ENCODE measurements around the gene MBP. TPM values are rescaled to one million over a fixed set of nuclear protein-coding genes. Genes with fewer than 3 reads are reported as not detected.
A peak's percentile ranks its signal among the peaks of the same experiment; 100 is the strongest.

MBP gene
- total RNA-seq, 1 experiment from 2014 or later = 88.8 TPM

DNA sequence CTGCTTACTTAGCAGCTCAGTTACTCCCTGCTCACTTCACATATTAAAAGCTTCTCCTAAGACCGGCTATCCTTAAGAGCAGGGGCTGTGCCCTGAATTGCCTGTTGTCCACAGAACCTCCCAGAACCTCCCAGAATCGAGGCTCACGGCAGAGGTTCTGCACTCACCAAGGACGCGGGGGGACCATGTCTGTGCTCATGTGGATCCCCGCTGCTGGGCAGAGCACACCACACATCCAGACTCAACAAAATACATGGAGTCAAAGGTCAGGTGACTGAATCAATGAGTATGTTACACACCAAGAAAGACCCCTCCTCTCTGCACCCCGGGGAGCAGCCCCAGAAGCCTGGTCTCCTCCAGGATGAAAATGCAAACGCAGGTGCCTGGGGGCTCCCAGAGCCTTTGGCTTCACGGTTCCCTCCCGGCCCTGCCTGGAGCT is 149.0 kb downstream of the MBP start:
- H3K4me1 ChIP-seq (ENCODE audit: control insufficient read depth, insufficient read depth, low read length) = peaks cover 6% of the 10 kb centered on the region
- no peaks in the 10 kb centered on the region for H3K9me3 ChIP-seq (ENCODE audit: control insufficient read depth, insufficient read depth, low read depth, low read length)
- no peaks in the 10 kb centered on the region for H3K36me3 ChIP-seq (ENCODE audit: control insufficient read depth, insufficient read depth, low read length)
- no peaks in the 10 kb centered on the region for H3K27me3 ChIP-seq (ENCODE audit: control insufficient read depth, insufficient read depth, low read length)
- CTCF ChIA-PET = interaction anchor here (0.6 to 2.8 kb wide), 4 partner anchors 61 to 182 kb away, joined by 3 to 25 read pairs (median 4); no protein-coding TSS in a partner anchor
- no peak overlapping the region for H3K4me3 ChIP-seq (ENCODE audit: low read depth in 2 of 2, low read length in 2 of 2)
- POLR2A ChIA-PET = interaction anchor here (0.7 kb wide), 1 partner anchor 77 kb away, joined by 3 read pairs; no protein-coding TSS in a partner anchor
- no peak overlapping the region; the same call in 1 of the 2 replicates for H3K27ac ChIP-seq (ENCODE audit: low read length)
- in situ Hi-C loops (cut with HindIII; ENCODE audit: low pct_unique_long_range_greater_than_20kb, low sequenced_read_pairs) = no loop called here
- ATAC-seq = peak; percentile 43
- no peak for TF ChIP-seq POLR2AphosphoS5 (IDR thresholded peaks at IDR 0.05; ENCODE audit: low read depth, low read length)
- TF ChIP-seq, protein P1, sequence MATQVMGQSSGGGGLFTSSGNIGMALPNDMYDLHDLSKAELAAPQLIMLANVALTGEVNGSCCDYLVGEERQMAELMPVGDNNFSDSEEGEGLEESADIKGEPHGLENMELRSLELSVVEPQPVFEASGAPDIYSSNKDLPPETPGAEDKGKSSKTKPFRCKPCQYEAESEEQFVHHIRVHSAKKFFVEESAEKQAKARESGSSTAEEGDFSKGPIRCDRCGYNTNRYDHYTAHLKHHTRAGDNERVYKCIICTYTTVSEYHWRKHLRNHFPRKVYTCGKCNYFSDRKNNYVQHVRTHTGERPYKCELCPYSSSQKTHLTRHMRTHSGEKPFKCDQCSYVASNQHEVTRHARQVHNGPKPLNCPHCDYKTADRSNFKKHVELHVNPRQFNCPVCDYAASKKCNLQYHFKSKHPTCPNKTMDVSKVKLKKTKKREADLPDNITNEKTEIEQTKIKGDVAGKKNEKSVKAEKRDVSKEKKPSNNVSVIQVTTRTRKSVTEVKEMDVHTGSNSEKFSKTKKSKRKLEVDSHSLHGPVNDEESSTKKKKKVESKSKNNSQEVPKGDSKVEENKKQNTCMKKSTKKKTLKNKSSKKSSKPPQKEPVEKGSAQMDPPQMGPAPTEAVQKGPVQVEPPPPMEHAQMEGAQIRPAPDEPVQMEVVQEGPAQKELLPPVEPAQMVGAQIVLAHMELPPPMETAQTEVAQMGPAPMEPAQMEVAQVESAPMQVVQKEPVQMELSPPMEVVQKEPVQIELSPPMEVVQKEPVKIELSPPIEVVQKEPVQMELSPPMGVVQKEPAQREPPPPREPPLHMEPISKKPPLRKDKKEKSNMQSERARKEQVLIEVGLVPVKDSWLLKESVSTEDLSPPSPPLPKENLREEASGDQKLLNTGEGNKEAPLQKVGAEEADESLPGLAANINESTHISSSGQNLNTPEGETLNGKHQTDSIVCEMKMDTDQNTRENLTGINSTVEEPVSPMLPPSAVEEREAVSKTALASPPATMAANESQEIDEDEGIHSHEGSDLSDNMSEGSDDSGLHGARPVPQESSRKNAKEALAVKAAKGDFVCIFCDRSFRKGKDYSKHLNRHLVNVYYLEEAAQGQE (IDR thresholded peaks at IDR 0.05; ENCODE audit: insufficient read depth in 1 of 2, low read depth in 2 of 2, low read length in 1 of 2) = no peak
- TF ChIP-seq, protein P2, sequence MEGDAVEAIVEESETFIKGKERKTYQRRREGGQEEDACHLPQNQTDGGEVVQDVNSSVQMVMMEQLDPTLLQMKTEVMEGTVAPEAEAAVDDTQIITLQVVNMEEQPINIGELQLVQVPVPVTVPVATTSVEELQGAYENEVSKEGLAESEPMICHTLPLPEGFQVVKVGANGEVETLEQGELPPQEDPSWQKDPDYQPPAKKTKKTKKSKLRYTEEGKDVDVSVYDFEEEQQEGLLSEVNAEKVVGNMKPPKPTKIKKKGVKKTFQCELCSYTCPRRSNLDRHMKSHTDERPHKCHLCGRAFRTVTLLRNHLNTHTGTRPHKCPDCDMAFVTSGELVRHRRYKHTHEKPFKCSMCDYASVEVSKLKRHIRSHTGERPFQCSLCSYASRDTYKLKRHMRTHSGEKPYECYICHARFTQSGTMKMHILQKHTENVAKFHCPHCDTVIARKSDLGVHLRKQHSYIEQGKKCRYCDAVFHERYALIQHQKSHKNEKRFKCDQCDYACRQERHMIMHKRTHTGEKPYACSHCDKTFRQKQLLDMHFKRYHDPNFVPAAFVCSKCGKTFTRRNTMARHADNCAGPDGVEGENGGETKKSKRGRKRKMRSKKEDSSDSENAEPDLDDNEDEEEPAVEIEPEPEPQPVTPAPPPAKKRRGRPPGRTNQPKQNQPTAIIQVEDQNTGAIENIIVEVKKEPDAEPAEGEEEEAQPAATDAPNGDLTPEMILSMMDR (IDR thresholded peaks at IDR 0.05) = no peak
- no peak for TF ChIP-seq SIN3A (IDR thresholded peaks at IDR 0.05; ENCODE audit: borderline replicate concordance, insufficient read depth, low read depth, low read length)
- TF ChIP-seq TCF7L2 (IDR thresholded peaks at IDR 0.05; ENCODE audit: low read depth, low read length) = no peak
- BruUV-seq (replicated peaks) = no TSS peak
- DNase-seq (ENCODE audit: low read depth, low spot score) = no peak
- intact Hi-C loops (cut with micrococcal nuclease; ENCODE audit: unreplicated experiment) = loop anchor here (1.0 to 5.0 kb wide), 3 partner anchors 61 to 181 kb away; no protein-coding TSS in a partner anchor

DNA sequence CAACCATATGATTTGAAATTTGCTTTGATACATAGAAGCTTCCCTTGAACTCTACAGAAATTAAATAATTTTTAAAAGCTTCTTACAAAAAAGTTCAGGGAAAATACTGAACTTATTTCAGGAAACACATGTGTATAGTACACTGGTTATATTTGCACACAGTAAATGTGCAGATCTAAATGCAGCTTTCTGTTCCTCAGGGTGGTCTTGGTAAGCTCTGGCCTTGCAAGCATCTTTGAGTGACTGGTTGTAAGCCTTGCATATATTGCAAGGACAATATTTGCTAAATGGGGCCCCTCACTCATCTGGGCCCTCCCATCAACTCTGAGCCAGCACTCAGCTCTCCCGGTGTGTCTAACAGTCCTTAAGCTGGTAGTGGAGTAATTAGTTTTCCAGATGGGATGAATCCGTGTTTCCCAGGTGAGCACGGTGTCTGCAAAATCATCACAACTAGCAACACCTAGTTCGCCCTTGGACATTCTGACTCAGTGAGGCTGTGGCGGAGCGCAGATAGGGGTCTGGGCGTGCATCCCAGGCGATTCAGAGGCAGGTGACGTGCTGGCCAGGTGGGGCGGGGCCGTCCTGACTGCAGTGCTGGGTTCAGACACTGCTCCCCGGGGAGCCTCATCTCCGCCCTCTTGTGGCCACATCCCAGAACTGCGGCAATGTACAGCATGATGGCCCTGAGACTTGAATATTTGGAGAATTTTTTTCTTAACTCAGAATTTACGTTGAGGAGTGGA is 149.6 kb downstream of the MBP start:
- Histone ChIP-seq H3K27me3 (ENCODE audit: control insufficient read depth, insufficient read depth, low read length) (no peaks in the 10 kb centered on the region), H3K27ac (ENCODE audit: low read length) (no peak overlapping the region; the same call in 1 of the 2 replicates), H3K4me1 (ENCODE audit: control insufficient read depth, insufficient read depth, low read length) (peaks cover 6% of the 10 kb centered on the region), H3K36me3 (ENCODE audit: control insufficient read depth, insufficient read depth, low read length) (no peaks in the 10 kb centered on the region), H3K9me3 (ENCODE audit: control insufficient read depth, insufficient read depth, low read depth, low read length) (no peaks in the 10 kb centered on the region), H3K4me3 (ENCODE audit: low read depth in 2 of 2, low read length in 2 of 2) (peak overlapping the region in 1 of 2 experiments; percentile 22; a peak in 2 of 4 replicates)
- TF ChIP-seq, protein P1 (IDR thresholded peaks at IDR 0.05; ENCODE audit: insufficient read depth in 1 of 2, low read depth in 2 of 2, low read length in 1 of 2) = no peak
- TF ChIP-seq, protein P2 (IDR thresholded peaks at IDR 0.05) = no peak
- intact Hi-C loops (cut with micrococcal nuclease; ENCODE audit: unreplicated experiment) (loop anchor here (1.0 to 5.0 kb wide), 3 partner anchors 61 to 181 kb away; no protein-coding TSS in a partner anchor), in situ Hi-C loops (cut with HindIII; ENCODE audit: low pct_unique_long_range_greater_than_20kb, low sequenced_read_pairs) (no loop called here)
- CTCF ChIA-PET = interaction anchor here (0.6 to 2.8 kb wide), 7 partner anchors 9 to 280 kb away, joined by 3 to 25 read pairs (median 3); no protein-coding TSS in a partner anchor
- no TSS peak for BruUV-seq (replicated peaks)
- DNase-seq (ENCODE audit: low read depth, low spot score) (peak; percentile 70), ATAC-seq (peak; percentile 94)
- POLR2A ChIA-PET = interaction anchor here (0.7 kb wide), 1 partner anchor 78 kb away, joined by 3 read pairs; no protein-coding TSS in a partner anchor
